ENCODE results near the gene TSPY2.
"Not testable (repeated sequence)": the region's sequence is repeated elsewhere in the genome, so short reads cannot be mapped to it uniquely, and the experiment has no call there.

TSPY2 gene

GRCh38 chrY:6245923-6246322 lies at the start of gene TSPY2:
TSPY2 (plus strand) TSS chrY:6246223; CDS start chrY:6246269, 46 bp downstream.
- not testable (repeated sequence) for H3K27ac Mint-ChIP-seq, DNase-seq, H3K27me3 Mint-ChIP-seq, H3K4me1 Mint-ChIP-seq, H3K9me3 Mint-ChIP-seq, ATAC-seq, H3K4me3 Mint-ChIP-seq

GRCh38 chrY:6209565-6209964 lies 36.5 kb upstream of the TSPY2 start:
- ATAC-seq, H3K27me3 Mint-ChIP-seq, H3K4me1 Mint-ChIP-seq, H3K9me3 Mint-ChIP-seq, H3K4me3 Mint-ChIP-seq, H3K27ac Mint-ChIP-seq, DNase-seq: not testable (repeated sequence)

- H3K4me3 Mint-ChIP-seq, H3K27ac Mint-ChIP-seq, H3K27me3 Mint-ChIP-seq, DNase-seq, H3K4me1 Mint-ChIP-seq, H3K9me3 Mint-ChIP-seq, ATAC-seq: not testable (repeated sequence)
Observed at GRCh38 chrY:6217045-6217444, 29.0 kb upstream of the TSPY2 start.

- not testable (repeated sequence) for H3K27ac Mint-ChIP-seq, DNase-seq, H3K9me3 Mint-ChIP-seq, ATAC-seq, H3K27me3 Mint-ChIP-seq, H3K4me3 Mint-ChIP-seq, H3K4me1 Mint-ChIP-seq
Observed at GRCh38 chrY:6269839-6270238, 23.8 kb downstream of the TSPY2 start.

Data from stimulated activated naive CD8-positive, alpha-beta T cell treated with anti-CD3 and anti-CD28 coated beads, Interleukin-15, amount 100 ng/mL, for 72 hours (primary cell).